PC-3 (cell line): Measurements from ENCODE around the gene CKB.

ENCODE experiments used
- CTCF ChIP-seq: fragments of 300-600 bp; sonication (generic); conservative IDR thresholded peaks from 2 replicates; pipeline ENCODE4 v1.5.1; 2017; ENCODE audit warnings: antibody characterized with exemption, low read depth, mild to moderate bottlenecking, low read length
- EZH2 ChIP-seq: fragments of 300-600 bp; sonication (generic); IDR thresholded peaks from one replicate; pipeline ENCODE4 v1.6.1; 2017; ENCODE audit warnings: antibody characterized with exemption, mild to moderate bottlenecking, low read length; ENCODE audit not compliant: unreplicated experiment

GRCh38 chr14:103558071-103558882 is 35.6 kb upstream of the CKB start:
- TF ChIP-seq CTCF, result no peak
- no peak for TF ChIP-seq EZH2
